COLO829 (cell line): ENCODE results near the gene HTN3.
"Not testable (repeated sequence)": the region's sequence is repeated elsewhere in the genome, so short reads cannot be mapped to it uniquely, and the experiment has no call there.

Experiments
- DNase-seq: peaks from one replicate; pipeline ENCODE4 v3.0.0; 2012; ENCODE audit warnings: low spot score

The HTN3 gene

DNA sequence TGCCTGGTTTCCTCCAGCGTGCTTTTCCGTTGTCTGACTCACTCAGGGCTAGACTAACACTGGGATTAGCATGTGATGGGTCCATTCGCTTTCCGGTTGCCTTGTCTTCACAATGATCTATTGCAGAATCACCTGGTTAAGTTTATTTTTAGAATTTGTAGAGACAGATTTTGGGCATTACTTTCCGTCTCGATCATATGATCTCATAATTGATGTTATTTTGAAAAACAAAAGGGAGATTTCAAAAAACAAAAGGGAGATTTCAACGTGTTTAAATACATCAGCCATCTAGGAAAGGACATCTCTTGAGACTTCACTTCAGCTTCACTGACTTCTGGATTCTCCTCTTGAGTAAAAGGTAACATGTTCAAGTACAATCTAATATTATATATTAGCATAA is at the start of gene HTN3:
TSS of gene HTN3 (plus strand) at position 301 of the 400 bp plus-strand sequence. CDS start 2,282 bp downstream, outside the sequence.
- DNase-seq = not testable (repeated sequence)

DNA sequence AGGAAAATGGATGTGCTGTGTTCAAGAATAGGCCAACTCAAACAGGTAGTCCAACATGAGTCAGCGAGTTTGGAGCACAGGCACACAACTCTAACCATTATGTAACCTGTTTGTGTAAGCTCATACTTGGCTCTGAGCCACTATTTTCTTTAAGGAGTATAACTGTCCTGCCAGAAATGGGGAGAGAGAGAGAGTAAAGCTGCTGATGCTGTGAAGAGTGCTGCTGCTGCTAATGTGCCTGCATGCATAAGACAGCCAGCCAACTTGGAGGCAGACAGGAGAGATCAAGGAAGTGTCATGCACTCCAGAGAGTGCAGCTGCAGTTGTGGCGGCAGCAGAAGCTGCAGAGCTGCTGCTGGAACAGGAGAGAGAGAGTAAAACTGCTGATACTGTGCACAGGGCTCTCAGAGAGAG is 44.2 kb upstream of the HTN3 start:
- no peak for DNase-seq

DNA sequence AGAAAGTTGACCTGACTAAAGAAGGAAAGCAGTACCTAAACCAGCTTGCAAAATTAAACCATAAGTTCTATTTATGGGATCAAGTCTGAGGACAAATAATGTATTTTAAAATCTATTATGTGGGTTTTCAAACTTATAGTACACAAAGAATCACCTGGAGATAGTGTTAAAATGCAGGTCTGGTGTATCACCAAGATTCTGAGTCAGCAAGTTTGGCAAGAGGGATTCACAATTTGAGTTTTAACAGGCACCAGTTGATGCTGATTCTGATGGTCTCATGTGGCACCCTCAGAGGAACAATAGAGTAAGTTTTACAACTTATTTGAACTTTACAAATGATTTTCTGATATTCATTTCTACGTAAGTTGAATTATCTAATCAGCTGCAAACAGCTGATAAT is 41.6 kb upstream of the HTN3 start:
- no peak for DNase-seq

DNA sequence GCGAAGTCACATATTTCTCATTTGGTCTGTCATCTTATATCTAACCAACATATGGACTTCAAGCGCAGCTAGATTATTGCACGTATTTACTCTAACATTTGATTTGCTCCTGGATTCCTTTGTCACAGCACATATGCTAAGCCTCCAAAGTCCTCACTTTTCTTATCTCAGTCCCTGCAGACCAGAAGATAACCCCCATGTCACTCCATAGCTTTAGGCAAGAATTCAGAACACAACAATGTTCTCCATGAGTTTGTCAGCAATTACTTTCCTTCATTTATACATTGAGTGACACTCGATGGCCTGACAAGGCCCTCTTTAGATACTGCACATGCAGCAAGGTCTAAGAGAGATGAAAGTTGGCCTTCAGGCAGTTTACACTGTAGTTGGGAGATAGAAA is 37.2 kb upstream of the HTN3 start:
- no peak for DNase-seq

DNA sequence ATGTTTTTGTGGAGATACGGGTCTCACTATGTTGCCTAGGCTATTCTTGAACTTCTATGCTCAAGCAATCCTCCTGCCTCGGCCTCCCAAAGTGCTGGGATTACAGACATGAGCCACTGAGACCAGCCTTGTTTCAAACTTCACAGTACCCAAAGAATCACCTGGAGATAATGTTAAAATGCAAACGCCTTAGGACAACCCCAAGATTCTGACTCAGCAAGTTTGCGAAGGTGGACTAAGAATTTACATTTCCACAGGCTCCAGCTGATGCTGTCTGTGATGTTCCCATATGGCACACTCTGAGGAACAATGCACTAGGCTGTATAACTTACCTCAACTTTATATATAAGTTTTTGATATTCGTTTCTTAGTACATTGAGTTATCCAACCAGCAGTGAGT is 33.5 kb upstream of the HTN3 start:
- no peak for DNase-seq

DNA sequence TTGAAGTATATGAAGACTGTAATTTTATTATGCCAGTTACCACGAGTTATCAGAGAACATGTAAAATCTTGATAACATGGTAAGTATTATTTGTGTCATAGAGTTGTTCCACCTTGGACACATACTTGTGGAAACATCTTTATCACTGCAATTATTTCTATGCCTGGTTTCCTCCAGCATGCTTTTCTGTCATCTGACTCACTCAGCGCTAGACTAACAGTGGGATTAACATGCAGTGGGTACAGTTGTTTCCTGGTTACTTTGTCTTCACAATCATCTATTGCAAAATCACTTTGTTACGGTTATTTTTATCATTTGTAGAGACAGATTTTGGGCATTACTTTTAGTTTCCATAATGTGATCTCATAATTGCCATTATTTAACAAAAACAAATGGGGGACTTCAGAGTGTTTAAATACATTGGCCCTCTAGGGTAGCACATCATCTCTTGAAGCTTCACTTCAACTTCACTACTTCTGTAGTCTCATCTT is 32.7 kb upstream of the HTN3 start, which contains the start of gene STATH:
TSS of gene STATH (plus strand) at position 441 of the 491 bp plus-strand sequence. CDS start 2,472 bp downstream, outside the sequence.
- DNase-seq = no peak

DNA sequence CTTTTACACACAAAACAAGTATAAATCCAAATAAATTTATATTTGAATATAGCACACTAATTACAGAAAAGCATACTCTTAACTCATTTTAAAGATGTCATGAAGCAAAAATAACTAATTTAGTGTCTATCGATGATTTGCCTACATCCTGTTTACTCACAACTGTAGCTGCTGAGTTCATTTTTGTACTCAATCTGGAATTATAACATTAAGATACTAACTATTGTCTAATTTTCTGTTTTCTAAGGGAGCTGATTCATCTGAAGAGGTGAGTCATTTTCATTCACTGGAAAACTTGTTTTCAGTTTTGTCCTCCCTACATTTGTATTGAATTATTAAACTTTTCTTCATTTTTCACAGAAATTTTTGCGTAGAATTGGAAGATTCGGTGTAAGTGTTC is 28.8 kb upstream of the HTN3 start:
- no peak for DNase-seq

DNA sequence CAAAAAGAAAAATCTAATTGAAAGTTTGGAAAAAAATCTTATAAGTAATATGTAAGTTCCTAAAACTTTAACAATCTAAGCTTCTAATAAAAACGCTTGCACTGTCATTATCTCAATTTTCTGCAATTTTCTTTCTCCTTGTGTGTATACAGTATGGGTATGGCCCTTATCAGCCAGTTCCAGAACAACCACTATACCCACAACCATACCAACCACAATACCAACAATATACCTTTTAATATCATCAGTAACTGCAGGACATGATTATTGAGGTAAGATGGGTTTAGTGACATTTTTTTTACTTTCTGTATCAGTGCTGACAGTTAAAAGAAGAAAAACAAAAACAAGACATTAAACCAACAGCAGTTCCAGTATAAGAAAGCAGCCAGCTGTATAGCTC is 27.5 kb upstream of the HTN3 start:
- no peak for DNase-seq

DNA sequence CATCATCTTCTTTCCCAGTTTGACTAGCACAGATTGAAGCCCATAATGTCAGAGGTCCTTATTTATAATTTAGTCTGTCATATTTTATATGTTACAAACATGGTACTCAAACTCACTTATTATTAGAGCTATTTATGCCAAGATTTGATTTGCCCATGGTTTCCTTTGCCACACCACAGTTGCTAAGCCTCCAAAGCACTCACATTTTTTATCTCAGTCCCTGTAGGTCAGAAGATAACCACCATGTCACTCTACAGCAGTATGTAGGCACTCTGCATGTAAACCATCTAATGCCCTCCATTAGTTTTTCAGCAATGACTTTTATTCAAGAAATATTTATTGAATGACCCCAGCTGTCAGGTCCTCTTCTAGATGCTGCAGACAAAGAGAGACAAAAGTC is 25.8 kb upstream of the HTN3 start:
- DNase-seq = no peak

DNA sequence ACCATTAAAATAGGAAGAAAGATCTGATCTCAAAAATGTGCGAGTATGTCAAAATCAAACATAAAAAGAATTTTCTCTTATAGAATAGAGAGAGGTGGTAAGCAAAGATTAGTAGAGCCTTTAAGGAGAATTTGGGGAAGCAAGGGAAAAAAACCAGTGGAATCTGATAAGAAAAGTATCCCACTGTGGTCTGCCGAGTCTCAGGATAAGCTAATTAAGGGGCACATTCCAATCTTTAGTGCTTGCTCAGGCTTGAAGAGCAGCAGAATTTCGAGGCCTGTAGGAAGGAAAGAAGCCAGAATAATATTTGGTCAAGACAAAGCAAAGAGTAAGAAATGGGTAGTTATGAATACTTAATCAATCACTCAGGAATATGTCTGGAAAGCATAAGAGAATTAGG is 19.5 kb upstream of the HTN3 start:
- no peak for DNase-seq

DNA sequence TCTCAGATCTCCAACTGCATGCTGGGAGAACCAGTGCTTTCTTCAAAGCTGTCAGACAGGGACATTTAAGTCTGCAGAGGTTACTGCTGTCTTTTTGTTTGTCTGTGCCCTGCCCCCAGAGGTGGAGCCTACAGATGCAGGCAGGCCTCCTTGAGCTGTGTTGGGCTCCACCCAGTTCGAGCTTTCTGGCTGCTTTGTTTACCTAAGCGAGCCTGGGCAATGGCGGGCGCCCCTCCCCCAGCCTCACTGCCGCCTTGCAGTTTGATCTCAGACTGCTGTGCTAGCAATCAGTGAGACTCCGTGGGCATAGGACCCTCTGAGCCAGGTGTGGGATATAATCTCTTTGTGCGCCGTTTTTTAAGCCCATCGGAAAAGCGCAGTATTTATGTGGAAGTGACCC is 9.3 kb upstream of the HTN3 start:
- not testable (repeated sequence) for DNase-seq

DNA sequence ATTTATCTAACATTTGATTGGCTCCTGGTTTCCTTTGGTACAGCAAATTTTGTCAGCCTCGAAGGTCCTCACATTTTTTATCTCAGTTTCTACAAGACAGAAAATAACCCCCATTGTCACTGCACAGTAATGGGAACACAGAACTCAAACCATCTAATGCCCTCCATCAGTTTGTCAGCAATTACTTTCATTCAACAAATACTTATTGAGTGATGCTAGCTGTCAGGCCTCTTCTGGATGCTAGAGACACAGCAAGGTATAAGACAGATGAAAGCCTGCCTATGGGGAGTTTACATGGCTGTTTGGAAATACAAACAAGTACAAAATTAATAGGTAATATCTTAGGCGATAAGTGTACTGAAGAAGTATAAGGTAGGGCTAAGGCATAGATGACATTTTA is 5.0 kb upstream of the HTN3 start:
- DNase-seq = no peak

DNA sequence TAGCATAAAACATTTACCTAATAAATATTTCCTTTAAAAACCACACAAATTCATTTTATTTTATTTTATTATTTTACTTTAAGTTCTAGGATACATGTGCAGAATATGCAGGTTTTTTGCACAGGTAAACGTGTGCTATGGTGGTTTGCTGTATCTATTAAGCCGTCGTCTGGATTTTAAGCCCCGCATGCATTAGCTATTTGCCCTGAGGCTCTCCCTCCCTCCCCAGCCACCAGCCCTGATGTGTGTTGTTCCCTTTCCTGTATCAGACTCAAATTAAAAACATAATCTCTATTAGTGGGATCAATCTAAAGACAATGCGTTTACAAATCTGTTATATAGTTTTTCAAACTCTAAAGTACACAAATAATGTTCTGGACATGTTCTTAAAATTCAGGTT is 1.2 kb upstream of the HTN3 start:
- DNase-seq = no peak

DNA sequence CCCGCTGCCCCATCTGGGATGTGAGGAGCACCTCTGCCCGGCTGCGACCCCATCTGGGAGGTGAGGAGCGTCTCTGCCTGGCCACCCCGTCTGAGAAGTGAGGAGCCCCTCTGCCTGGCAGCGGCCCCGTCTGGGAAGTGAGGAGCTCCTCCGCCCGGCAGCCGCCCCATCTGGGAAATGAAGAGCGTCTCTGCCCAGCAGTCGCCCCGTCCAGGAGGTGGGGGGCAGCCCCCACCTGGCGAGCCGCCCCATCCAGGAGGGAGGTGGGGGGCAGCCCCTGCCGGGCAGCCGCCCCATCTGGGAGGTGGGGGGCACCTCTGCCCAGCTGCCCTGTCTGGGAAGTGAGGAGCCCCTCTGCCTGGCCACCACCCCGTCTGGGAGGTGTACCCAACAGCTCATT is 9.3 kb downstream of the HTN3 start:
- DNase-seq = not testable (repeated sequence)

DNA sequence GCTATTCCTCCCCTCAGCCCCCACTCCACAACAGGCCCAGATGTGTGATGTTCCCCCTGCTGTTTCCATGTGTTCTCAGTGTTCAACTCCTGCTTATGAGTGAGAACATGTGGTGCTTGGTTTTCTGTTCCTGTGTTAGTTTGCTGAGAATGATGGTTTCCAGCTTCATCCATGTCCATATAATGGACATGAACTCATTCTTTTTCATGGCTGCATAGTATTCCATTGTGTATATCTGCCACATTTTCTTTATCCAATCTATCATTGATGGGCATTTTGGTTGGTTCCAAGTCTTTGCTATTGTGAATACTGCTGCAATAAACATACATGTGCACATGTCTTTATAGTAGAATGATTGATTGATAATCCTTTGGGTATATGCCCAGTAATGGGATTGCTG is 11.7 kb downstream of the HTN3 start:
- not testable (repeated sequence) for DNase-seq

DNA sequence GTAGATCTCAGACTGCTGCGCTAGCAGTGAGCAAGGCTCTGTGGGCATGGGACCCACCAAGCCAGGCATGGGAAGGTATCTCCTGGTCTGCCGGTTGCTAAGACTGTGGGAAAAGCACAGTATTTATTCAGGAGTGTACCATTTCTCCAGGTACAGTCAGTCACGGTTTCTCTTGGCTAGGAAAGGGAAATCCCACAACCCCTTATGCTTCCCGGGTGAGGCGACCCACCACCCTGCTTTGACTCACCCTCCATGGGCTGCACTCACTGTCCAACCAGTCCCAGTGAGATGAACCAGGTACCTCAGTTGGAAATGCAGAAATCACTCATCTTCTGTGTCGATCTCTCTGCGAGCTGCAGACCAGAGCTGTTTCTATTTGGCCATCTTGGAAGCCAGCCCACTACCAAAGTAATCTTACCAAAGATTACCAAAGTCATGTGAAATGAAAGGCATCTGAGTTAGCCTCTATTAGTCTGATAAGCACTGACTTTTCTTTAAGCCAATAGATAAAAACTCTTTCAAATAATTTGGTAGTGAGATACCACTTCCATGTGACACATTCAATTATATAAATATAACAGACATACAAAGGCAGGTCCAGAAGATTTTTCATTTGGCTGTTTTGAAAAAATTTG is 13.5 kb downstream of the HTN3 start:
- DNase-seq = no peak

DNA sequence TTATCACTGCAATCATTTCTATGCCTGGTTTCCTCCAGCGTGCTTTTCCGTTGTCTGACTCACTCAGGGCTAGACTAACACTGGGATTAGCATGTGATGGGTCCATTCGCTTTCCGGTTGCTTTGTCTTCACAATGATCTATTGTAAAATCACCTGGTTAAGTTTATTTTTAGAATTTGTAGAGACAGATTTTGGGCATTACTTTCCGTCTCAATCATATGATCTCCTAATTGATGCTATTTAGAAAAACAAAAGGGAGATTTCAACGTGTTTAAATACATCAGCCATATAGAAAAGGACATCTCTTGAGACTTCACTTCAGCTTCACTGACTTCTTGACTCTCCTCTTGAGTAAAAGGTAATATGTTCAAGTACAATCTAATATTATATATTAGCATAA is 21.9 kb downstream of the HTN3 start, which contains the start of gene HTN1:
TSS of gene HTN1 (plus strand) at position 301 of the 400 bp plus-strand sequence. CDS start 2,639 bp downstream, outside the sequence.
- DNase-seq = peak; percentile 11

DNA sequence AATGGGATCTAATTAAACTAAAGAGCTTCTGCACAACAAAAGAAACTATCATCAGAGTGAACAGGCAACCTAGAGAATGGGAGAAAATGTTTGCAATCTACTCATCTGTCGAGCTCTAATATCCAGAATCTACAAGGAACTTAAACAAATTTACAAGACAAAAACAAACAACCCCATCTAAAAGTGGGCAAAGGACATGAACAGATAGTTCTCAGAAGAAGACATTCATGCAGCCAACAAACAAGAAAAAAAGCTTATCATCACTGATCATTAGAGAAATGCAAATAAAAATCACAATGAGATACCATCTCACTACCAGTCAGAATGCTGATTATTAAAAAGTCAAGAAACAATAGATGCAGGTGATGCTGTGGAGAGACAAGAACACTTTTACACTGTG is 28.3 kb downstream of the HTN3 start:
- not testable (repeated sequence) for DNase-seq

DNA sequence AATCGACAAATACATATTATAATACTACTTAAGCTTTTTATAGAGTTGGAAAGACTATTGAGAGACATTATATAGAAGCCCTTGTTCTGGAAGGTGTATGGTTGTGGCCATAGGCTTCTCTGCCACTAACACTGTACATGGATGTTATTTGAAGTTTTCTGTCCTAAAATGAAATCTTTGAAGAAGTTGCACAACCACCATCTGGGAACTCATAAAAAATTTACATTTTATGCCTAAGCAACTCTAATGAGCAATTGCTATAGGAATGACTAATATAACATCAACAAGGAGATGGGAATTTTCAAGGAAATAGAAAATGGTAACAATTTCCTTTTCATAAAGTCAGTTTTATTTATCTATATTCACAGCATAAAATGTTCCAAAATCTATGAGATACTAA is 29.4 kb downstream of the HTN3 start:
- no peak for DNase-seq

DNA sequence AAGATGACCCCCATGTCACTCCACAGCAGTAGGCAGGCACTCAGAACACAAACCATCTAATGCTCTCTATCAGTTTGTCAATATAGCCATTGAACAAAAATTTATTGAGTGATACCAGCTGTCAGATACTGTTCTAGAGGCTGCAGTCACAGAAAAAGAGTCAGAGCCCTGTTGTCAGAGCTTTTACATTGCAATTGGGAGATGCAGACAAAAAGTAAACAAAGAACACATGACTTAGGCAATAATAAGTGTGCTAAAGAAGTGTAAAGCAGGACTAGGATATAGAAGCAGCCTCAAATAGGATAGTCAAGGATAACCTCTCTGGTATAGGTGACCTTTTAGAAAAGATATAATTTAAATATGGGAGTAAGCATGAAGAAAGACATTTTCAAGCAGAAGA is 30.9 kb downstream of the HTN3 start:
- DNase-seq = no peak

DNA sequence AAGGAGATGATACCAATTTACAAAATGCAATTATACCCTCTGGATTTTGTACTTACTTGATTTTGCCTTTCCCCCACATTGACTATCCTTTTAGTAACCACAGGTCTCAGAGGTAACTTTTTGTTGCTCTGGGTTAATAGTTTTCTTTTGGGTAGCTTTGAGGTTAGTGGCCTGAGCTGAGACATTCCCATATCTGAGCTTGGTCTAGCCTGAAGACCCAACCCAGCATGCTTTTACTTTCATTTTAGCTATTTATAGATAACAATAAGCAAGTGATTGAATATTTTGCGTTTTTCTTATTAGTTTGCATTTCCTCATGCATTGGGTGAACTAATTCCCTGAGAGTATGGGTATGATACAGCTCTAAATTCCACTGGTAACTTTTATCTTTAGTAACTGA is 33.7 kb downstream of the HTN3 start:
- no peak for DNase-seq

DNA sequence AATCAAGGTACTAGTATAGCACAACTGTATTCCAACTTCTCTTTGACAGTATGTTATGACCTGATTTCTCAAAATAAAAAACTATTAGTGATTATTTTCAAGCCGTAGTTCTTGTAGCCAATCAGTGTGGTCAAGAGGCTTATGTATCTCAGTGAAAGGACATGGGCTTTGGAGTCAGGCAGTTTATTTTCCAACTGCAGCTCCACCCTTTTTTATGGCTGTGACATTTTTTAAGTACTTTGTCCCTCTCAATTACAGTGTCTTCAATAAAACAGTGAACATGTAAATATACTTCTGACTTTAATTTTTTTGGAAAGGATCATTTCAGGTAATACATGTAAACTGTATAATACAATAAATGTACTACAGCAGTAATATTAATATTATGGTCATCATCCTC is 51.9 kb downstream of the HTN3 start:
- DNase-seq = no peak
